Stomach (tissue), 9 donors: ENCODE data around the gene AP2A1. TPM values are rescaled to one million over a fixed set of nuclear protein-coding genes. Genes with fewer than 3 reads are reported as not detected.

ENCODE experiments used
- DNase-seq, 2 donors: peaks; one replicate each; pipeline versions ENCODE4 v3.0.0 to v3.0.0-alpha.2; 2013 to 2019
- H3K27ac ChIP-seq, 5 donors: fragments of 200-600 bp in 4 of 5; sonication (generic) in 4 of 5; one replicate each; pipeline ENCODE4 v1.5.1; 2013 to 2019; ENCODE audit warnings: mild to moderate bottlenecking in 1 of 5, moderate library complexity in 1 of 5
- H3K27me3 ChIP-seq, 3 donors: fragments of 200-600 bp; sonication (generic); one replicate each; pipeline ENCODE4 v1.5.1; 2017 to 2019; ENCODE audit warnings: mixed run types in 1 of 3
- H3K36me3 ChIP-seq, 4 donors: fragments of 200-600 bp; sonication (generic); 1 replicate in 3 of 4; 2 replicates in 1 of 4; pipeline ENCODE4 v1.5.1; 2016 to 2019
- H3K4me1 ChIP-seq, 4 donors: fragments of 200-600 bp; sonication (generic); one replicate each; pipeline ENCODE4 v1.5.1; 2016 to 2019
- H3K4me3 ChIP-seq, 4 donors: fragments of 200-600 bp; sonication (generic) in 3 of 4; one replicate each; pipeline ENCODE4 v1.5.1; 2016 to 2019; ENCODE audit warnings: mild to moderate bottlenecking in 1 of 4
- H3K9me3 ChIP-seq, 4 donors: fragments of 200-600 bp; sonication (generic); one replicate each; pipeline ENCODE4 v1.5.1; 2016 to 2019
- CTCF ChIP-seq, 7 experiments: fragments of 450-650 bp in 4 of 7; fragments of 200-600 bp in 3 of 7; sonication (generic) in 3 of 7; IDR thresholded peaks; one replicate each; pipeline ENCODE4 v1.5.1; 2016 to 2019; ENCODE audit warnings: antibody characterized with exemption in 7 of 7, control low read depth in 2 of 7, mild to moderate bottlenecking in 1 of 7
- EP300 ChIP-seq: sonication (generic); formaldehyde crosslinking; IDR thresholded peaks from one replicate; pipeline ENCODE4 v1.6.1; 2017; ENCODE audit warnings: antibody characterized with exemption
- POLR2A ChIP-seq, 4 donors: fragments of 450-650 bp; IDR thresholded peaks; one replicate each; pipeline ENCODE4 v1.6.1; 2016; ENCODE audit warnings: antibody characterized with exemption in 4 of 4, control low read depth in 2 of 4, mild to moderate bottlenecking in 1 of 4, moderate library complexity in 1 of 4
- POLR2AphosphoS5 ChIP-seq, 3 donors: sonication (generic); formaldehyde crosslinking; IDR thresholded peaks; one replicate each; pipeline ENCODE4 v1.6.1; 2016; ENCODE audit warnings: antibody characterized with exemption in 3 of 3
- WGBS, 5 donors: extraction: QIAGEN DNeasy Blood & Tissue Kit in 3 of 5; methylation state at CpG; one replicate each; pipeline versions ENCODE4 v1.1.5 to v1.1.7; 2013 to 2018; 5-methylcytosine and 5-hydroxymethylcytosine counted together
- intact Hi-C: fragments of 100-400 bp; cut with DNase I; formaldehyde crosslinking; loops from one replicate; pipeline ENCODE4 v1.15.1; 2023; ENCODE audit warnings: low total_unique reads
- polyA plus RNA-seq, 3 donors: library from polyadenylated mRNA; stranded (reverse); fragments of 200-250 nt; gene quantifications; one replicate each; pipeline ENCODE4 v1.2.3, GENCODE V29; 2013
- total RNA-seq, 5 donors: library from RNA; depleted of rRNA; stranded (reverse); fragments of >200 nt; gene quantifications; one replicate each; pipeline versions ENCODE4 v1.1.0 to v1.2.3, GENCODE V29; 2014 to 2016
- donor health status: healthy with polysubstance abuse.
- donor health status: Bipolar disorder and iron deficiency.
- donor health status: healthy.

Gene AP2A1
- total and polyA plus RNA-seq, 8 donors: 19.8 to 177 (median 29.2) TPM

- no peaks in the 10 kb centered on the region for H3K9me3 ChIP-seq
- H3K4me1 ChIP-seq: peaks cover 15 to 46% (median 32%) of the 10 kb centered on the region in 4 donors
- 75 to 87% (median 83%) methylated on average over 3 of the region's 3 CpGs for WGBS, 5 donors
- no peak for TF ChIP-seq EP300
- no peak for TF ChIP-seq CTCF (IDR thresholded peaks at IDR 0.05)
- H3K4me3 ChIP-seq: no peak overlapping the region
- DNase-seq: no peak
- peaks cover 0 to under 1% (median 0%) of the 10 kb centered on the region in 4 donors for H3K36me3 ChIP-seq
- no peak overlapping the region for H3K27ac ChIP-seq
- H3K27me3 ChIP-seq: no peaks in the 10 kb centered on the region
- intact Hi-C loops: no loop called here
These were observed 82.1 kb downstream of the AP2A1 start for GRCh38 chr19:49848938-49849337.

GRCh38 chr19:49849433-49850220 lies 82.8 kb downstream of the AP2A1 start:
- Histone ChIP-seq H3K27ac (peak overlapping the region in 4 of 5 donors; percentile 98 to 100 (median 100)), H3K9me3 (no peaks in the 10 kb centered on the region), H3K4me1 (peaks cover 15 to 53% (median 38%) of the 10 kb centered on the region in 4 donors), H3K36me3 (peaks cover 2 to 7% (median 5%) of the 10 kb centered on the region in 4 donors), H3K4me3 (peak overlapping the region; percentile 97 to 99 (median 97)), H3K27me3 (no peaks in the 10 kb centered on the region)
- WGBS, 5 donors: 86 to 92% (median 90%) methylated on average over 15 of the region's 15 CpGs
- intact Hi-C loops: no loop called here
- TF ChIP-seq POLR2AphosphoS5 (IDR thresholded peaks at IDR 0.05) (no peak), EP300 (no peak), POLR2A (IDR thresholded peaks at IDR 0.05) (no peak), CTCF (IDR thresholded peaks at IDR 0.05) (no peak)
- DNase-seq: no peak

GRCh38 chr19:49850221-49850486 lies 83.4 kb downstream of the AP2A1 start:
- H3K4me3 ChIP-seq: peak overlapping the region; percentile 97 to 99 (median 97)
- peaks cover 7 to 12% (median 11%) of the 10 kb centered on the region in 4 donors for H3K36me3 ChIP-seq
- H3K9me3 ChIP-seq: no peaks in the 10 kb centered on the region
- no peak for DNase-seq
- intact Hi-C loops: no loop called here
- peak overlapping the region; percentile 98 to 100 (median 100) for H3K27ac ChIP-seq
- TF ChIP-seq POLR2A (IDR thresholded peaks at IDR 0.05): no peak
- TF ChIP-seq POLR2AphosphoS5 (IDR thresholded peaks at IDR 0.05): no peak
- TF ChIP-seq CTCF (IDR thresholded peaks at IDR 0.05): no peak
- no peak for TF ChIP-seq EP300
- H3K27me3 ChIP-seq: no peaks in the 10 kb centered on the region
- WGBS, 5 donors: 53 to 58% (median 54%) methylated on average over 12 of the region's 12 CpGs
- peaks cover 15 to 55% (median 44%) of the 10 kb centered on the region in 4 donors for H3K4me1 ChIP-seq

- Histone ChIP-seq H3K27ac (peak within 1 kb of the TSS; percentile 98 to 100 (median 100)), H3K36me3 (peaks cover 12 to 18% (median 16%) of the 10 kb centered on the region in 4 donors), H3K4me1 (peaks cover 15 to 57% (median 44%) of the 10 kb centered on the region in 4 donors), H3K4me3 (peak within 1 kb of the TSS; percentile 97 to 99 (median 97)), H3K9me3 (no peaks in the 10 kb centered on the region), H3K27me3 (no peaks in the 10 kb centered on the region)
- no peak for TF ChIP-seq CTCF (IDR thresholded peaks at IDR 0.05)
- TF ChIP-seq POLR2AphosphoS5 (IDR thresholded peaks at IDR 0.05): peak; percentile 83 to 91 (median 84)
- WGBS, 5 donors: 0 to 4% (median 1%) methylated on average over 40 to 97 of the region's 98 CpGs
- DNase-seq: peak; percentile 94 to 96
- intact Hi-C loops: no loop called here
These were observed 83.9 kb downstream of the AP2A1 start, which contains the start of gene PTOV1 for GRCh38 chr19:49850487-49851342. TSS of gene PTOV1 (plus strand) at chr19:49851159.
